GM11168 (cell line): Measurements from ENCODE around the gene AIG1.
"Not testable (repeated sequence)": the region's sequence is repeated elsewhere in the genome, so short reads cannot be mapped to it uniquely, and the experiment has no call there.

Source experiments
- in situ Hi-C: fragments of 300-500 bp; cut with MboI; formaldehyde crosslinking; loops from one replicate; pipeline ENCODE4 v1.12.0; 2022; ENCODE audit warnings: low sequenced_read_pairs; ENCODE audit not compliant: unreplicated experiment

AIG1 gene

GRCh38 chr6:143123941-143124340, 63.3 kb downstream of the AIG1 start:
- in situ Hi-C loops = no loop called here

GRCh38 chr6:143125455-143125854, 64.8 kb downstream of the AIG1 start:
- in situ Hi-C loops = no loop called here

GRCh38 chr6:143125864-143126573, 65.3 kb downstream of the AIG1 start:
- in situ Hi-C loops = no loop called here

- in situ Hi-C loops = no loop called here
Measured at GRCh38 chr6:143126574-143126941, 65.9 kb downstream of the AIG1 start.

- in situ Hi-C loops = no loop called here
Measured at GRCh38 chr6:143127941-143128680, 67.4 kb downstream of the AIG1 start.

GRCh38 chr6:143128681-143129015, 68.0 kb downstream of the AIG1 start:
- in situ Hi-C loops = no loop called here

- in situ Hi-C loops = no loop called here
Measured at GRCh38 chr6:143130928-143131327, 70.2 kb downstream of the AIG1 start.

- in situ Hi-C loops = no loop called here
Measured at GRCh38 chr6:143135325-143135724, 74.6 kb downstream of the AIG1 start.

GRCh38 chr6:143135797-143136561, 75.3 kb downstream of the AIG1 start:
- in situ Hi-C loops = no loop called here

- in situ Hi-C loops = no loop called here
Measured at GRCh38 chr6:143136647-143137046, 76.0 kb downstream of the AIG1 start.

- in situ Hi-C loops = no loop called here
Measured at GRCh38 chr6:143139239-143139784, 78.6 kb downstream of the AIG1 start.

- in situ Hi-C loops = not testable (repeated sequence)
Measured at GRCh38 chr6:143139884-143140283, 79.2 kb downstream of the AIG1 start.

GRCh38 chr6:143140767-143141166, 80.1 kb downstream of the AIG1 start:
- in situ Hi-C loops = no loop called here

- in situ Hi-C loops = no loop called here
Measured at GRCh38 chr6:143141442-143141841, 80.8 kb downstream of the AIG1 start.

- in situ Hi-C loops = no loop called here
Measured at GRCh38 chr6:143146186-143146851, 85.6 kb downstream of the AIG1 start.

- in situ Hi-C loops = no loop called here
Measured at GRCh38 chr6:143149771-143150170, 89.1 kb downstream of the AIG1 start.

GRCh38 chr6:143150281-143150680, 89.6 kb downstream of the AIG1 start:
- in situ Hi-C loops = no loop called here

- in situ Hi-C loops = no loop called here
Measured at GRCh38 chr6:143151381-143151780, 90.7 kb downstream of the AIG1 start.

GRCh38 chr6:143155681-143156080, 95.0 kb downstream of the AIG1 start:
- in situ Hi-C loops = no loop called here

- in situ Hi-C loops = no loop called here
Measured at GRCh38 chr6:143157131-143157530, 96.4 kb downstream of the AIG1 start.
